HTERT RPE-1 (cell line): ENCODE measurements around the gene SFXN3.

Source experiments
- in situ Hi-C: fragments of 300-500 bp; cut with MboI; formaldehyde crosslinking; loops from 4 replicates; pipeline ENCODE4 v1.14.3; 2020; ENCODE audit warnings: low sequenced_read_pairs

Gene SFXN3

GRCh38 chr10:101071267-101071884 is 40.3 kb downstream of the SFXN3 start:
- in situ Hi-C loops = no loop called here

GRCh38 chr10:101071885-101072433 is 40.9 kb downstream of the SFXN3 start:
- in situ Hi-C loops = no loop called here

- in situ Hi-C loops = no loop called here
Measured at GRCh38 chr10:101072923-101073322, 41.9 kb downstream of the SFXN3 start.

GRCh38 chr10:101073631-101074030 is 42.6 kb downstream of the SFXN3 start:
- in situ Hi-C loops = no loop called here

GRCh38 chr10:101075775-101076174 is 44.7 kb downstream of the SFXN3 start:
- in situ Hi-C loops = no loop called here

GRCh38 chr10:101076630-101077029 is 45.6 kb downstream of the SFXN3 start:
- in situ Hi-C loops = no loop called here

- in situ Hi-C loops = no loop called here
Measured at GRCh38 chr10:101079874-101080273, 48.8 kb downstream of the SFXN3 start.

- in situ Hi-C loops = no loop called here
Measured at GRCh38 chr10:101080933-101081931, 50.2 kb downstream of the SFXN3 start.

- in situ Hi-C loops = no loop called here
Measured at GRCh38 chr10:101085846-101086245, 54.8 kb downstream of the SFXN3 start.

GRCh38 chr10:101087376-101087775 is 56.3 kb downstream of the SFXN3 start:
- in situ Hi-C loops = no loop called here

GRCh38 chr10:101087965-101088364 is 56.9 kb downstream of the SFXN3 start:
- in situ Hi-C loops = no loop called here

GRCh38 chr10:101089520-101090299 is 58.7 kb downstream of the SFXN3 start:
- in situ Hi-C loops = no loop called here

GRCh38 chr10:101090597-101090996 is 59.6 kb downstream of the SFXN3 start:
- in situ Hi-C loops = no loop called here
